GM11168 (cell line): ENCODE results near the gene CD2.
"Not testable (repeated sequence)": the region's sequence is repeated elsewhere in the genome, so short reads cannot be mapped to it uniquely, and the experiment has no call there.

Experiments
- in situ Hi-C: fragments of 300-500 bp; cut with MboI; formaldehyde crosslinking; loops from one replicate; pipeline ENCODE4 v1.12.0; 2022; ENCODE audit warnings: low sequenced_read_pairs; ENCODE audit not compliant: unreplicated experiment

The CD2 gene

GRCh38 chr1:116755681-116756080 is 1.5 kb downstream of the CD2 start:
- in situ Hi-C loops: no loop called here

GRCh38 chr1:116756092-116756491 is 1.9 kb downstream of the CD2 start:
- in situ Hi-C loops: not testable (repeated sequence)

GRCh38 chr1:116758456-116758815 is 4.2 kb downstream of the CD2 start:
- in situ Hi-C loops: not testable (repeated sequence)

- in situ Hi-C loops: no loop called here
Observed at GRCh38 chr1:116759636-116760035, 5.4 kb downstream of the CD2 start.

GRCh38 chr1:116760487-116760886 is 6.3 kb downstream of the CD2 start:
- in situ Hi-C loops: no loop called here

GRCh38 chr1:116760996-116761665 is 6.9 kb downstream of the CD2 start:
- in situ Hi-C loops: no loop called here

GRCh38 chr1:116762281-116762680 is 8.1 kb downstream of the CD2 start:
- in situ Hi-C loops: no loop called here

GRCh38 chr1:116762781-116763115 is 8.5 kb downstream of the CD2 start:
- in situ Hi-C loops: no loop called here

- in situ Hi-C loops: no loop called here
Observed at GRCh38 chr1:116763116-116763786, 9.0 kb downstream of the CD2 start.

GRCh38 chr1:116763787-116764465 is 9.7 kb downstream of the CD2 start:
- in situ Hi-C loops: no loop called here

- in situ Hi-C loops: no loop called here
Observed at GRCh38 chr1:116764466-116764898, 10.3 kb downstream of the CD2 start.

GRCh38 chr1:116764906-116765862 is 11.0 kb downstream of the CD2 start:
- in situ Hi-C loops: no loop called here

GRCh38 chr1:116765962-116766361 is 11.7 kb downstream of the CD2 start:
- in situ Hi-C loops: no loop called here

- in situ Hi-C loops: no loop called here
Observed at GRCh38 chr1:116766616-116767469, 12.6 kb downstream of the CD2 start.

GRCh38 chr1:116767782-116768382 is 13.7 kb downstream of the CD2 start:
- in situ Hi-C loops: no loop called here

GRCh38 chr1:116768416-116769103 is 14.3 kb downstream of the CD2 start:
- in situ Hi-C loops: no loop called here

GRCh38 chr1:116769104-116769452 is 14.8 kb downstream of the CD2 start:
- in situ Hi-C loops: no loop called here

GRCh38 chr1:116769561-116769977 is 15.3 kb downstream of the CD2 start:
- in situ Hi-C loops: no loop called here

- in situ Hi-C loops: no loop called here
Observed at GRCh38 chr1:116769994-116770393, 15.8 kb downstream of the CD2 start.
